ENCODE measurements around the gene CCDC144A.
"Not testable (repeated sequence)": the region's sequence is repeated elsewhere in the genome, so short reads cannot be mapped to it uniquely, and the experiment has no call there.

- TF ChIP-seq POLR2A (IDR thresholded peaks at IDR 0.05; ENCODE audit: low read length); GATA1 (IDR thresholded peaks at IDR 0.05; ENCODE audit: low read depth, low read length): not testable (repeated sequence)
Measured at GRCh38 chr17:16788889-16789536, 99.0 kb downstream of the CCDC144A start.
